DND-41 (cell line): ENCODE measurements around the gene C6orf89.
"Not testable (repeated sequence)": the region's sequence is repeated elsewhere in the genome, so short reads cannot be mapped to it uniquely, and the experiment has no call there.

Experiments used
- ATAC-seq: fragments of 200-7000 bp; cut with Tn5 transposase; 3 replicates; pipeline ENCODE4 v1.9.1; 2021; ENCODE audit warnings: low read depth; ENCODE audit not compliant: insufficient read depth
- DNase-seq: peaks from one replicate; pipeline ENCODE4 v3.0.0-alpha.2; 2020
- H2AFZ ChIP-seq: 2 replicates; pipeline ENCODE4 v1.6.0; 2012; ENCODE audit warnings: low read depth, low read length
- H3K27ac ChIP-seq: 2 replicates; pipeline ENCODE4 v1.5.1; 2012; ENCODE audit warnings: low read length, inconsistent platforms
- H3K27me3 ChIP-seq: fragments of 200-600 bp; sonication (generic); 2 replicates; pipeline ENCODE4 v1.6.0; 2012; ENCODE audit warnings: low read length, mild to moderate bottlenecking, inconsistent platforms; ENCODE audit not compliant: insufficient read depth, poor library complexity
- H3K36me3 ChIP-seq: 2 replicates; pipeline ENCODE4 v1.5.1; 2012; ENCODE audit warnings: low read length, inconsistent platforms; ENCODE audit not compliant: insufficient read depth
- H3K4me1 ChIP-seq: 2 replicates; pipeline ENCODE4 v1.5.1; 2012; ENCODE audit warnings: mild to moderate bottlenecking, low read length; ENCODE audit not compliant: insufficient read depth
- H3K4me2 ChIP-seq: 2 replicates; pipeline ENCODE4 v1.6.0; 2012; ENCODE audit warnings: mild to moderate bottlenecking, moderate library complexity, low read length, inconsistent platforms; ENCODE audit not compliant: insufficient read depth
- H3K4me3 ChIP-seq, 2 experiments: fragments of 200-600 bp in 1 of 2; shearing (Covaris generic) in 1 of 2; 2 replicates each; pipeline ENCODE4 v1.5.1; 2012 to 2016; ENCODE audit warnings: inconsistent platforms in 2 of 2, low read length in 2 of 2, mild to moderate bottlenecking in 2 of 2, low read depth in 1 of 2, moderate library complexity in 1 of 2
- H3K79me2 ChIP-seq: 2 replicates; pipeline ENCODE4 v1.6.0; 2012; ENCODE audit warnings: low read length, inconsistent platforms; ENCODE audit not compliant: insufficient read depth
- H3K9ac ChIP-seq: 2 replicates; pipeline ENCODE4 v1.6.0; 2012; ENCODE audit warnings: low read depth, mild to moderate bottlenecking, inconsistent platforms, low read length, moderate library complexity
- H3K9me3 ChIP-seq: 2 replicates; pipeline ENCODE4 v1.5.1; 2012; ENCODE audit warnings: low read length, moderate library complexity, mild to moderate bottlenecking, inconsistent platforms; ENCODE audit not compliant: insufficient read depth, severe bottlenecking
- H4K20me1 ChIP-seq: 2 replicates; pipeline ENCODE4 v1.6.0; 2012; ENCODE audit warnings: low read length; ENCODE audit not compliant: insufficient read depth
- EZH2 ChIP-seq: IDR thresholded peaks from 3 replicates; pipeline ENCODE4 v1.6.1; 2012; ENCODE audit warnings: borderline replicate concordance, low read depth, mild to moderate bottlenecking, moderate library complexity, low read length, inconsistent platforms; ENCODE audit not compliant: severe bottlenecking
- TF ChIP-seq, protein P1 (sequence below): IDR thresholded peaks from 2 replicates; pipeline ENCODE4 v1.5.1; 2012; ENCODE audit warnings: borderline replicate concordance, low read length, moderate library complexity, mild to moderate bottlenecking; ENCODE audit not compliant: poor library complexity, severe bottlenecking; ENCODE audit errors: extremely low read depth

C6orf89 gene

DNA sequence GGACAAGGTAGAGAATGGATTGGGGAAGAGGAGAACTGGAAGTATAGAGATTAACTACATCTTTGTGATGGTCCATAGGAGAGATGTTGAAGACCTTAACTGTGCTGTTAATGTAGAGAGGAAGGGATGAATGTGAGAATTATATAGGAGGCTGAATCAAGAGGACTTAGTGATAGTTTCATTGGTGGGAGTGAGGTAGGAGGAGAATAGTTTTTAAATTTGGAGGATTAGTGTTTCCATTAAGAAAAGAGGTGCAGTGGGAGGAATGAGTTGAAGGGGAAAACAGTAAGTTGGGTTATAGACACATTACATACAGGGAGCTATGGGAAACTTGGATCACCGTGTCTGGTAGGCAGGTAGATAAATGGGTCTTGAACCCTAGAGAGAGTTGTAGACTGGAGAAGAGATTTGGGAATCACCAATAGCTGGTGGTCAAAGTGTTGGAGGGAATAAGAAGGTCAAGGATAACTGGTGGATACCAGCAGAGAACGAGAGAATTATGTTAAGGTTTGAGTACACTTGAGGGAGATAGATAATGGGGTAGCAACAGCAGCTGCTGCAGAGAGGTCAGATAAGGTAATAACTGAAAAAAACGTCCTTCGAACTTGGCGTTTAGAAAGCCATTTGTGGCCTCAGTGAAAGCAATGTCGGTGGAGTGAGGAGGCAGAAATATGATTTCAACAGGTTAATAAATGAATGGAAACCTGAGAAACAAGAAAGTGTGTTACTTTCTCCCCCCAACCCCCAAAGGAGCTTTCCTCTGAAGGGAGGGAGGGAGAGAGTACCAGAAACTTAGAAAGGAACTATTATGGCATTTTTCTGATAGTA, 3.1 kb downstream of the C6orf89 start:
- H4K20me1 ChIP-seq = no peaks in the 10 kb centered on the region
- peak overlapping the region; percentile 60 for H3K4me2 ChIP-seq
- peak overlapping the region; percentile 91 for H3K27ac ChIP-seq
- H3K27me3 ChIP-seq = no peaks in the 10 kb centered on the region
- ATAC-seq (no peak), DNase-seq (no peak)
- no peaks in the 10 kb centered on the region for H3K9me3 ChIP-seq
- TF ChIP-seq, protein P1, sequence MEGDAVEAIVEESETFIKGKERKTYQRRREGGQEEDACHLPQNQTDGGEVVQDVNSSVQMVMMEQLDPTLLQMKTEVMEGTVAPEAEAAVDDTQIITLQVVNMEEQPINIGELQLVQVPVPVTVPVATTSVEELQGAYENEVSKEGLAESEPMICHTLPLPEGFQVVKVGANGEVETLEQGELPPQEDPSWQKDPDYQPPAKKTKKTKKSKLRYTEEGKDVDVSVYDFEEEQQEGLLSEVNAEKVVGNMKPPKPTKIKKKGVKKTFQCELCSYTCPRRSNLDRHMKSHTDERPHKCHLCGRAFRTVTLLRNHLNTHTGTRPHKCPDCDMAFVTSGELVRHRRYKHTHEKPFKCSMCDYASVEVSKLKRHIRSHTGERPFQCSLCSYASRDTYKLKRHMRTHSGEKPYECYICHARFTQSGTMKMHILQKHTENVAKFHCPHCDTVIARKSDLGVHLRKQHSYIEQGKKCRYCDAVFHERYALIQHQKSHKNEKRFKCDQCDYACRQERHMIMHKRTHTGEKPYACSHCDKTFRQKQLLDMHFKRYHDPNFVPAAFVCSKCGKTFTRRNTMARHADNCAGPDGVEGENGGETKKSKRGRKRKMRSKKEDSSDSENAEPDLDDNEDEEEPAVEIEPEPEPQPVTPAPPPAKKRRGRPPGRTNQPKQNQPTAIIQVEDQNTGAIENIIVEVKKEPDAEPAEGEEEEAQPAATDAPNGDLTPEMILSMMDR = no peak
- no peak for TF ChIP-seq EZH2
- H3K79me2 ChIP-seq = peaks cover 74% of the 10 kb centered on the region
- H3K36me3 ChIP-seq = peaks cover 13% of the 10 kb centered on the region; the same call in 1 of the 2 replicates
- H3K4me3 ChIP-seq = no peak overlapping the region
- H2AFZ ChIP-seq = no peak overlapping the region
- no peak overlapping the region; the same call in 1 of the 2 replicates for H3K9ac ChIP-seq
- H3K4me1 ChIP-seq = peaks cover 41% of the 10 kb centered on the region

DNA sequence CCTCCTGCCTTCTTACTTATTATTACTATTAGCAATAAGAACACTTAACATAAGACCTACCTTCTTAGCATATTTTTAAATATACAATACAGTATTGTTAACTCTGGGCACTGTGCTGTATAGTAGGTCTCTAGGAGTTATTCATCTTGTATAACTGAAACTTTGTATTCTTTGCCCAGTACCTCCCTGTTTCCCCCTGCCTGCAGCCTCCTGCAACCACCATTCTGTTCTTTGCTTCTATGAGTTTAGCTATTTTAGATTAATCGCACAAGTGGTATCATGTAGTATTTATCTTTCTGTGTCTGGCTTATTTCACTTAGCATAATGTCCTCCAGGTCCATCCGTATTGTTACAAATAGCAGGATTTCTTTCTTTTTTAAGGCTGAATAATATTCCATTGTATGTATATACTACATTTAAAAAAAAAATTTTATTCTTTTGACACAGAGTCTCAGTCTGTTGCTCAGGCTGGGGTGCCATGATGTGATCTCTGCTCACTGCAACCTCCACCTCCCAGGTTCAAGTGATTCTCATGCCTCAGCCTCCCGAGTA, 4.4 kb downstream of the C6orf89 start:
- H3K27me3 ChIP-seq = no peaks in the 10 kb centered on the region
- no peak overlapping the region for H3K4me2 ChIP-seq
- H4K20me1 ChIP-seq = no peaks in the 10 kb centered on the region
- H3K79me2 ChIP-seq = peaks cover 86% of the 10 kb centered on the region
- no peak for DNase-seq
- ATAC-seq = no peak
- H3K4me3 ChIP-seq = no peak overlapping the region
- H3K9me3 ChIP-seq = no peaks in the 10 kb centered on the region
- H3K4me1 ChIP-seq = peaks cover 35% of the 10 kb centered on the region
- H3K9ac ChIP-seq = no peak overlapping the region
- no peak overlapping the region for H2AFZ ChIP-seq
- no peak overlapping the region for H3K27ac ChIP-seq
- H3K36me3 ChIP-seq = peaks cover 25% of the 10 kb centered on the region
- TF ChIP-seq, protein P1 = peak; percentile 4
- TF ChIP-seq EZH2 = no peak

DNA sequence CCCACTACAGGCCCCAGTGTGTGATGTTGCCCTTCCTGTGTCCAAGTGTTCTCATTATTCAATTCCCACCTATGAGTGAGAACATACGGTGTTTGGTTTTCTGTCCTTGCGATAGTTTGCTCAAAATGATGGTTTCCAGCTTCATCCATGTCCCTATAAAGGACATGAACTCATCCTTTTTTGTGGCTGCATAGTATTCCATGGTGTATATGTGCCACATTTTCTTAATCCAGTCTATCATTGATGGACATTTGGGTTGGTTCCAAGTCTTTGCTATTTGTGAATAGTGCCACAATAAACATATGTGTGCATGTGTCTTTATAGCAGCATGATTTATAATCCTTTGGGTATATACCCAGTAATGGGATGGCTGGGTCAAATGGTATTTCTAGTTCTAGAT, 5.4 kb downstream of the C6orf89 start:
- H3K27me3 ChIP-seq, H4K20me1 ChIP-seq, H3K9ac ChIP-seq, H3K27ac ChIP-seq, H2AFZ ChIP-seq, DNase-seq, H3K4me2 ChIP-seq, H3K9me3 ChIP-seq, H3K4me3 ChIP-seq, ATAC-seq: not testable (repeated sequence)
- Histone ChIP-seq H3K36me3 (peaks cover 35% of the 10 kb centered on the region), H3K79me2 (peaks cover 92% of the 10 kb centered on the region), H3K4me1 (peaks cover 31% of the 10 kb centered on the region)
